ENCODE results near the gene APOL2. TPM values are rescaled to one million over a fixed set of nuclear protein-coding genes. Genes with fewer than 3 reads are reported as not detected.
"Not testable (repeated sequence)": the region's sequence is repeated elsewhere in the genome, so short reads cannot be mapped to it uniquely, and the experiment has no call there.

APOL2 gene
- total RNA-seq, 1 experiment from 2014 or later, result 10.0 TPM

DNA sequence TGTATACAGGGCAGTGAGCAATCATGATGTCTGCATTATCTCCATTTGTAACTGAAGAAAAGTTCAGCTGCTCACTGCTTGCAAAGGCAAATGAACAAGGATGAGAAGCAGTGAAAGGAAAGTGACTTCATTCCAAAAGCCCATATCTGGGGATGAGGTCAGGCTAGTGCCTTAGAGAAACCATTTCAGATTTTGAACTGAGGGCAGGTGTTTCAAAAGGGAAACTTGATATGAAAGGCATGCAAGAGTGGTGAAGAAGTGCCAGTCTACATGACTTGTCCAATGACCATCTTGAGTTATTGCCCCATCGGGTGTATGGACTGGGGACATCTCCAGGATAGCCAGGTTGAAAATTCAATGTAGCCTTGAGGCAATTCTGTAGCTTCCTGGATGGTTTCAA lies 30.4 kb downstream of the APOL2 start:
- no peak overlapping the region for H3K4me3 ChIP-seq (ENCODE audit: low read depth, low read length)
- H3K27me3 ChIP-seq (replicated peaks; ENCODE audit: control insufficient read depth, insufficient read depth, low read length), result no peaks in the 10 kb centered on the region
- Mint-ChIP-seq H3K36me3 (ENCODE audit: insufficient read depth, unreplicated experiment) (peaks cover 5% of the 10 kb centered on the region), H3K4me3 (ENCODE audit: unreplicated experiment) (peak overlapping the region; percentile 44), H3K4me1 (ENCODE audit: low read depth, unreplicated experiment) (peaks cover 6% of the 10 kb centered on the region), H3K9me3 (ENCODE audit: unreplicated experiment) (peaks cover 36% of the 10 kb centered on the region), H3K27me3 (ENCODE audit: insufficient read depth, unreplicated experiment) (peaks cover 3% of the 10 kb centered on the region), H3K27ac (ENCODE audit: unreplicated experiment) (no peak overlapping the region)
- intact Hi-C loops (cut with micrococcal nuclease; ENCODE audit: unreplicated experiment), result no loop called here
- BruUV-seq (replicated peaks), result no TSS peak
- no peak for DNase-seq
- H3K9me3 ChIP-seq, result peaks cover 20% of the 10 kb centered on the region
- POLR2A ChIA-PET, result no interaction called here
- CTCF ChIA-PET, result no interaction called here
- TF ChIP-seq, protein P1, sequence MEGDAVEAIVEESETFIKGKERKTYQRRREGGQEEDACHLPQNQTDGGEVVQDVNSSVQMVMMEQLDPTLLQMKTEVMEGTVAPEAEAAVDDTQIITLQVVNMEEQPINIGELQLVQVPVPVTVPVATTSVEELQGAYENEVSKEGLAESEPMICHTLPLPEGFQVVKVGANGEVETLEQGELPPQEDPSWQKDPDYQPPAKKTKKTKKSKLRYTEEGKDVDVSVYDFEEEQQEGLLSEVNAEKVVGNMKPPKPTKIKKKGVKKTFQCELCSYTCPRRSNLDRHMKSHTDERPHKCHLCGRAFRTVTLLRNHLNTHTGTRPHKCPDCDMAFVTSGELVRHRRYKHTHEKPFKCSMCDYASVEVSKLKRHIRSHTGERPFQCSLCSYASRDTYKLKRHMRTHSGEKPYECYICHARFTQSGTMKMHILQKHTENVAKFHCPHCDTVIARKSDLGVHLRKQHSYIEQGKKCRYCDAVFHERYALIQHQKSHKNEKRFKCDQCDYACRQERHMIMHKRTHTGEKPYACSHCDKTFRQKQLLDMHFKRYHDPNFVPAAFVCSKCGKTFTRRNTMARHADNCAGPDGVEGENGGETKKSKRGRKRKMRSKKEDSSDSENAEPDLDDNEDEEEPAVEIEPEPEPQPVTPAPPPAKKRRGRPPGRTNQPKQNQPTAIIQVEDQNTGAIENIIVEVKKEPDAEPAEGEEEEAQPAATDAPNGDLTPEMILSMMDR (IDR thresholded peaks at IDR 0.05; ENCODE audit: insufficient read depth in 1 of 2, low read depth in 1 of 2, low read length in 1 of 2, severe bottlenecking in 1 of 2, unreplicated experiment in 1 of 2), result no peak
- H3K4me1 ChIP-seq, result peaks cover 4% of the 10 kb centered on the region; the same call in 1 of the 2 replicates
- H3K36me3 ChIP-seq (ENCODE audit: control insufficient read depth, insufficient read depth, low read length), result no peaks in the 10 kb centered on the region

DNA sequence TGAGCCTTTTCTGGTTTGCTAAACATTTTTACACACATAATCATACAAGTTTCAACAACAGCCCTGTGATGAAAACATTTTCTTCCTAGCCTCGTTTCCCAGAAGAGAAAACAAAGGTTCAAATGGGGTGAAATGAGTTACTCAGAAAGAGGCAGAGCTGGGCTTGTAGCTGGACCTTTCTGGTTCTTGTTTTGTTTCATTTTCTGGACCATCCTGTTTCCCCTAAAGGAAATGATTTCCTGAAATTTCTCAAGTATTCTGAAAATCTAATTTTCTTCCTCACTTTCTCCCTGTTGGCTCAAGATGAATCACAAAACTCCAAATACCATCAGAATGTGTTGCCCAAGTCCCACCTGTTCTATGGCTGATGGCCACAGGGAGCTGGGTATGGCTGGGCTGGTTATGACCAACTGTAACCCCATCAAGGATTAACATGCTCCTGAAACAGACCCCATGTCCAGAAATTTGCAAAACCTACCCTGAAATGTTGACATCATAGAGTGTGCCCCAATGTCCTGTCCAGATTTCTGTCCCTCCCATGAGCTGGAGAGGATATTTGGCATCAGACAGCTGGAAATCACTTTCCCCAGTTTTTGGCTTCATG lies 31.1 kb downstream of the APOL2 start:
- no peak overlapping the region for H3K27ac Mint-ChIP-seq (ENCODE audit: unreplicated experiment)
- peaks cover 36% of the 10 kb centered on the region for H3K9me3 Mint-ChIP-seq (ENCODE audit: unreplicated experiment)
- H3K4me3 ChIP-seq (ENCODE audit: low read depth, low read length), result no peak overlapping the region
- peaks cover 2% of the 10 kb centered on the region for H3K27me3 Mint-ChIP-seq (ENCODE audit: insufficient read depth, unreplicated experiment)
- peaks cover 4% of the 10 kb centered on the region; the same call in 1 of the 2 replicates for H3K4me1 ChIP-seq
- no peak overlapping the region for H3K4me3 Mint-ChIP-seq (ENCODE audit: unreplicated experiment)
- H3K36me3 Mint-ChIP-seq (ENCODE audit: insufficient read depth, unreplicated experiment), result peaks cover 5% of the 10 kb centered on the region
- no peaks in the 10 kb centered on the region for H3K27me3 ChIP-seq (replicated peaks; ENCODE audit: control insufficient read depth, insufficient read depth, low read length)
- TF ChIP-seq, protein P1 (IDR thresholded peaks at IDR 0.05; ENCODE audit: insufficient read depth in 1 of 2, low read depth in 1 of 2, low read length in 1 of 2, severe bottlenecking in 1 of 2, unreplicated experiment in 1 of 2), result no peak
- no peak for DNase-seq
- H3K9me3 ChIP-seq, result peaks cover 20% of the 10 kb centered on the region
- no TSS peak for BruUV-seq (replicated peaks)
- intact Hi-C loops (cut with micrococcal nuclease; ENCODE audit: unreplicated experiment), result no loop called here
- ChIA-PET CTCF (no interaction called here), POLR2A (no interaction called here)
- no peaks in the 10 kb centered on the region for H3K36me3 ChIP-seq (ENCODE audit: control insufficient read depth, insufficient read depth, low read length)
- peaks cover 9% of the 10 kb centered on the region for H3K4me1 Mint-ChIP-seq (ENCODE audit: low read depth, unreplicated experiment)

DNA sequence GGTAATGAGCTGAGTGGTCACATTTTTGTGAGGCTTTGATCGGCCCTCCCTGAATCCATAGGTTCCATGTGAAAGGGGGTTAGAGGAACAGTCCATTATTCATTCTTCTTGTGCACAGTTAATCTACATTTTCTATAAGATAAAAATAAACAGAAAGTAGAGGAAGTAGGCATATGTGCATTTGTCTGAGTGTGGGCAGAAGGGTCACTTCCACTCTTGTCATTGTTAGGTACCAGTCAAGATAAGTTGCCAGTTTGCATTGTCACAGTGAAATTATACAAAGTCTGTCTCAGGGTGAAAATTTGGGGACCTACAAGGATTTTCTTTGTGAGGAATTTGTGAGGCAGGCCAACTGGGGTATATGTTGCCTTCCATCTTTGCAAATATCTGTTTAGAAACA lies 33.1 kb downstream of the APOL2 start:
- H3K4me3 ChIP-seq (ENCODE audit: low read depth, low read length), result no peak overlapping the region
- peaks cover 4% of the 10 kb centered on the region; the same call in 1 of the 2 replicates for H3K4me1 ChIP-seq
- POLR2A ChIA-PET, result no interaction called here
- Mint-ChIP-seq H3K27me3 (ENCODE audit: insufficient read depth, unreplicated experiment) (no peaks in the 10 kb centered on the region), H3K4me3 (ENCODE audit: unreplicated experiment) (no peak overlapping the region), H3K27ac (ENCODE audit: unreplicated experiment) (no peak overlapping the region), H3K9me3 (ENCODE audit: unreplicated experiment) (peaks cover 23% of the 10 kb centered on the region), H3K4me1 (ENCODE audit: low read depth, unreplicated experiment) (peaks cover 15% of the 10 kb centered on the region), H3K36me3 (ENCODE audit: insufficient read depth, unreplicated experiment) (peaks cover 4% of the 10 kb centered on the region)
- CTCF ChIA-PET, result no interaction called here
- peaks cover 14% of the 10 kb centered on the region for H3K9me3 ChIP-seq
- intact Hi-C loops (cut with micrococcal nuclease; ENCODE audit: unreplicated experiment), result no loop called here
- no peak for DNase-seq
- BruUV-seq (replicated peaks), result no TSS peak
- TF ChIP-seq, protein P1 (IDR thresholded peaks at IDR 0.05; ENCODE audit: insufficient read depth in 1 of 2, low read depth in 1 of 2, low read length in 1 of 2, severe bottlenecking in 1 of 2, unreplicated experiment in 1 of 2), result no peak
- H3K36me3 ChIP-seq (ENCODE audit: control insufficient read depth, insufficient read depth, low read length), result no peaks in the 10 kb centered on the region
- H3K27me3 ChIP-seq (replicated peaks; ENCODE audit: control insufficient read depth, insufficient read depth, low read length), result no peaks in the 10 kb centered on the region

DNA sequence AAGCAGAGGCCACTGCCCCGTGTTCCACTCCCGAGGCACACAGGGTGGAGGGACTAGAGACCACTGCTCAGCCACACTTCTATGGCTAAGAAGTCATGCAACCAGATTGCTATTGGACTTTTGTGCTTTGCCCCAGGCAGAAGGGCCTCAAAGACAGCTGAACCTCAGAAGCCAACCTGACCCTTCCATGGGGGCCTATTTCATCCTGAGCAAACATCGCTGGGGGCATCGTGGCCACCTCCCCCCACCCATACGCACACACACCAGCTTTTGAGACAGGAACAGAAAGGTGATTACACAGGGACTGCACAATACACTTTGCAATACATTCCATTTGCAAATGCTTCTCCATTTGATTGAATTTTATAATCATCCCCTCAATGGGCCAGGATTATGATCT lies 33.8 kb downstream of the APOL2 start:
- H3K4me3 ChIP-seq (ENCODE audit: low read depth, low read length); H3K27me3 ChIP-seq (replicated peaks; ENCODE audit: control insufficient read depth, insufficient read depth, low read length); DNase-seq; H3K36me3 Mint-ChIP-seq (ENCODE audit: insufficient read depth, unreplicated experiment); H3K27ac Mint-ChIP-seq (ENCODE audit: unreplicated experiment); BruUV-seq (replicated peaks); CTCF ChIA-PET; H3K36me3 ChIP-seq (ENCODE audit: control insufficient read depth, insufficient read depth, low read length); intact Hi-C loops (cut with micrococcal nuclease; ENCODE audit: unreplicated experiment); H3K27me3 Mint-ChIP-seq (ENCODE audit: insufficient read depth, unreplicated experiment); POLR2A ChIA-PET; H3K4me3 Mint-ChIP-seq (ENCODE audit: unreplicated experiment); H3K4me1 ChIP-seq: not testable (repeated sequence)
- peaks cover 14% of the 10 kb centered on the region for H3K9me3 ChIP-seq
- Mint-ChIP-seq H3K4me1 (ENCODE audit: low read depth, unreplicated experiment) (peaks cover 15% of the 10 kb centered on the region), H3K9me3 (ENCODE audit: unreplicated experiment) (peaks cover 17% of the 10 kb centered on the region)
